Lower leg skin (tissue), 3 donors: ENCODE data around the gene CTNND2.

ENCODE experiments used
- CTCF ChIP-seq, 3 donors: fragments of 450-650 bp; IDR thresholded peaks; one replicate each; pipeline ENCODE4 v1.5.1; 2016; ENCODE audit warnings: antibody characterized with exemption in 3 of 3, mild to moderate bottlenecking in 3 of 3, moderate library complexity in 2 of 3
- POLR2A ChIP-seq, 2 donors: fragments of 450-650 bp; IDR thresholded peaks; one replicate each; pipeline ENCODE4 v1.6.1; 2016 to 2017; ENCODE audit warnings: antibody characterized with exemption in 2 of 2, mild to moderate bottlenecking in 1 of 2, moderate library complexity in 1 of 2

- no peak for TF ChIP-seq CTCF (IDR thresholded peaks at IDR 0.05)
- no peak for TF ChIP-seq POLR2A (IDR thresholded peaks at IDR 0.05)
These were observed 40.3 kb downstream of the CTNND2 start for GRCh38 chr5:11863911-11864310.
